ENCODE results near the gene MAGEB6B.
"Not testable (repeated sequence)": the region's sequence is repeated elsewhere in the genome, so short reads cannot be mapped to it uniquely, and the experiment has no call there.

MAGEB6B gene, protein sequence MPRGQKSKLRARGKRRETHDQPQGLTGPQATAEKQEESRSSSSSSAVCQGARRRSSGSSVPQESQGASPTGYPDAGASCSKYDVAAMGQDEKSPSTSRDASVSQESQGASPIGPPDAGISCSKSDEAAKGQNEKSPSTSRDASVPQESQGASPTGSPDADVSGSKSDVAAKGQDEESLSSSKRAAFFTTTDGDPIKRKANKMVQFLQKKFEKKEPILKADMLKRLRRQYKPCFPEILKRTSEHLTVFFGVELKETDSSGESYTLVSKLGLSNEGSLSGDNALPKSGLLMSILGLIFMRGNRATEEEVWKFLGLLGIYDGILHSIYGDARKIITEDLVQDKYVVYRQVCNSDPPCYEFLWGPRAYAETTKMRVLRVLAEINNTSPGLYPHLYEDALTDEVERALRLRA

DNA sequence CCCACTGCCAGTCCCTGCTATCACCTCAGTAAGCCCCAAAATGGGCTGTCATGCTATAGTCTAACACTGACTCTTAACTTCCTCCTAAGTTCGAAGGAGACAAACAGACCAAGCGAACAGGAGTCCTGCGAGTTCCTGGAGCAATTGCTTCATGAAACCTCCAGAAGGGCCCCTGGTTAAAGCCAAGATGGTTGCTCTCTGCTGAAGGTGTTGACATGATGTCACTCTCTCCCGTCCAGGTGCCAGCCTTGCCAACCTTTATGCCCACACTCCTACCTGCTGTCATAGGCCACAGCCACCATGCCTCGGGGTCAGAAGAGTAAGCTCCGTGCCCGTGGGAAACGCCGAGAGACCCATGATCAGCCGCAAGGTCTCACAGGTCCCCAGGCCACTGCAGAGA is at the start of gene MAGEB6B:
Gene MAGEB6B (plus strand): TSS at position 301 of the 400 bp plus-strand sequence. CDS start 0 bp downstream, at position 301.
- DNase-seq (ENCODE audit: low read depth): no peak

- no peak for DNase-seq (ENCODE audit: low read depth)
Observed at GRCh38 chrX:26138274-26138673, 22.1 kb upstream of the MAGEB6B start, which contains the start of gene MAGEB18. TSS of gene MAGEB18 (plus strand) at chrX:26138343. CDS start at chrX:26138986, 643 bp downstream.

DNA sequence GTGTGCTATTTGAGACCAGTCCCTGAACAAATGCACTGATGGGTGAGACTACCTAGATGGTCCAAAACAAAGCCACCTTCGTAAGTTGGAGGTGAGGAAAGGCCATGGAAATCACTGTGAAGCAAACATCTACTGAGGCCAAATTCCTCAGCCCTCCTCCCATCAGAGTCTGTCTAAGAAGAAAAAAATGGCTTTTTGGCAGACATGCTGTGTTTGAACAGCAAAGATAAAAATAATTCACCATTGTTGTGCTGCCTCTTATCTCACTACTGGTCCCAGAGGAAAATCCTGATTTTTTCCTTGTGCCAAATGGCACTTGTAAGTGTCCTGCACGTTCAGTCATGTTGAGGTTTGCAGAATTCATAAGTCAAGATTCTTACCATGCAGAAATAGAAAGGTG is 14.4 kb upstream of the MAGEB6B start:
- DNase-seq (ENCODE audit: low read depth): no peak

GRCh38 chrX:26192204-26192603 is 31.8 kb downstream of the MAGEB6B start, which contains the start of gene MAGEB6:
TSS of gene MAGEB6 (plus strand) at chrX:26192440. CDS start at chrX:26193847, 1,407 bp downstream.
- DNase-seq (ENCODE audit: low read depth): no peak

DNA sequence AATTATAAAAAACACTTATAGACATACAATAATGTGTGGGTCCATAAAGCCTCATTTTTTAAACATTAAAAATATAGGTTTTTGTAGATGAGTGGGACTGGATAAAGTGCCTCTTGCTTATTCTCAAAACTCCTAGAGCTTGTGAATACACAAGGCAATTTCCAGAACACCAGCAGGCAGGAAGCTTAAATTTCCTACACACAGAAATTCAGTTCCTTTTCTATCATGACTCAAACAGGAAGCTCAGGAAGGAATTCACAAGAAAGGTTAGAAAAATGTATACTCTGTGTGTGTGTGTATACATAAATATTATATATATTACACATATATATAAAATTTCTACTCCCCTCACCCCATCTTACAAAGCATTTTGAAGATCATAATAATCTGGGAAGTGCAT is 43.2 kb downstream of the MAGEB6B start:
- no peak for DNase-seq (ENCODE audit: low read depth)

GRCh38 chrX:26204717-26205116 is 44.3 kb downstream of the MAGEB6B start:
- DNase-seq (ENCODE audit: low read depth): not testable (repeated sequence)

DNA sequence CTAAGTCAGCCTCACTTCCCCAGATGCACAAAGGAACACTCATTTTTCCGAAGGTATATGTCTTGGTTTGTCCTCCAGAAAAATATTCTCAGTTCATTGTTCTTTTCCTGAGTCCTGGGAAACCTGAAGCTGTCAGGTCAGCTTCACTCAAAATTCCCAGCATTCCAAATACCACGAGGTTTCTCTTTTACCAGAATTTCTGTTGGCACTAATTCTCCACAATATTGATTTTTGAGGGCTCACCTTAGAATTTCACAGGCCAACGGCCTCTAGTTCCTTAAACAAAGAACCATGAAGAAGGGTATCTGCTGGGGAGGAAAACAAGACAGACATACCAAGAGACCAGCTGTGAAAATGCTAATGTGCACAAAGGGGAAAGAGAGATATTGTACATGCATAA is 47.6 kb downstream of the MAGEB6B start:
- no peak for DNase-seq (ENCODE audit: low read depth)

Measured in stimulated activated CD8-positive, alpha-beta memory T cell treated with anti-CD3 and anti-CD28 coated beads, Interleukin-12 subunit alpha, Interleukin-12 subunit beta, amount 100 ng/mL, for 4 hours (primary cell).